Endometrium (tissue), 2 donors: Measurements from ENCODE around the gene MICU1.
"Not testable (repeated sequence)": the region's sequence is repeated elsewhere in the genome, so short reads cannot be mapped to it uniquely, and the experiment has no call there.

Source experiments
- FAIRE-seq: peaks from 2 replicates; lab custom pipeline; 2012; peaks lifted over from hg19 to GRCh38; lab: Jason Lieb, UNC
- donor health status: control.
- donor health status: control.

Gene MICU1

DNA sequence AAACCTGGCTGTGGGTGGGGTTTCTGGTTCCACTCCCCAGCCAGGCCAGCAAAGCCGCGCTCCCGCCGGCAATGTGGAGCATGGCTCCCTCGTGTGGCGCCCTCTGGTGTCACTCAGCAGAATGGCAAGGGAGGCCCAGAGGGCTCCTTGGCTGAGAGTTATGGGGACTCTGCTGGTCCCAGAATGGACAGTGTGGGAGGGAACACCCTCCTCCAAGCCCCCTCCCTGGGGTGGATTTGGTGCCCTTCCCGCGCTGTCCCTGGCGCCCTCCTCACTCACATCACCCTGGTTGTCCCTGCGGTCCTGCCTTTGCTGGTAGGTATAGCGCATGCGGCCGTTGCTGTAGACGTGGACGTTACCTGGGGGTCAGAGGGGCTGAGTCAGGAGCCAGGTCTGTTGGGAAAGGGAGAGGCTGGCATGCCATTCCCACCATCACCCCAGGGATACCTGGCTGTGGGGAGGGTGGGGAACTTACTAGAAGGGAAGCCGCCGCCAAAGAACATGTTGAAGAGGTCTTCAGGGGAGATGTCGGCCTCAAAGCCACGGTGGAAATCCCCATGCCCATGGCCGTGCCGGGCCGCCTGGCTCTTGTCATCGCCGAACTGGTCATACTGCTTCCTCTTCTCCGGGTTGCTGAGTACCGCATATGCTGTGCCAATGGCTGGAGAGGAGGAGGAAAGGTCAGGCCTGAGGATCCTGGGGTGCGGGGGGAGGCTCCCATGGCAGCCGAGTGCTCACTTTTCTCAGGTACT lies 285.2 kb downstream of the MICU1 start:
- no peak for FAIRE-seq

DNA sequence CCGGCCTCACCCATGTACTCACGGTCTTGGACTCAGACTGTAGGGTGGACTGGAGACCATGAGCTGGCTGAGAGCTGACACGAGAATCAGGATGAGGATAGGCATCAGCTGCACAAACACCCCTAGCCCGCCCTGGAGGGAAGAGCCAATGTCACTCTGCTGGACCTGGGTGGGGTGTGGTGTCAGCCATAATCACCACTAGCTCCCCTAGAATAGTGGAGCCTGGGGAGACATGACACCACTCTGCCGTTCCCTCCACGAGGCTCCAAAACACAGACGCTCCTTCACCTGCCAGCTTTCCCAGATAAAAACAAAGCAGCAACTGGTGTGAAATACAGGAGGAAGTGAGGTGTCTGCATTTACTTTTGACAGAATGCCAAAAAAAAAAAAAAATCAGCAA lies 287.7 kb downstream of the MICU1 start:
- no peak for FAIRE-seq

- no peak for FAIRE-seq
Measured at GRCh38 chr10:72337722-72338121, 288.2 kb downstream of the MICU1 start.

- FAIRE-seq, result no peak
Measured at GRCh38 chr10:72337039-72337629, 288.7 kb downstream of the MICU1 start.

DNA sequence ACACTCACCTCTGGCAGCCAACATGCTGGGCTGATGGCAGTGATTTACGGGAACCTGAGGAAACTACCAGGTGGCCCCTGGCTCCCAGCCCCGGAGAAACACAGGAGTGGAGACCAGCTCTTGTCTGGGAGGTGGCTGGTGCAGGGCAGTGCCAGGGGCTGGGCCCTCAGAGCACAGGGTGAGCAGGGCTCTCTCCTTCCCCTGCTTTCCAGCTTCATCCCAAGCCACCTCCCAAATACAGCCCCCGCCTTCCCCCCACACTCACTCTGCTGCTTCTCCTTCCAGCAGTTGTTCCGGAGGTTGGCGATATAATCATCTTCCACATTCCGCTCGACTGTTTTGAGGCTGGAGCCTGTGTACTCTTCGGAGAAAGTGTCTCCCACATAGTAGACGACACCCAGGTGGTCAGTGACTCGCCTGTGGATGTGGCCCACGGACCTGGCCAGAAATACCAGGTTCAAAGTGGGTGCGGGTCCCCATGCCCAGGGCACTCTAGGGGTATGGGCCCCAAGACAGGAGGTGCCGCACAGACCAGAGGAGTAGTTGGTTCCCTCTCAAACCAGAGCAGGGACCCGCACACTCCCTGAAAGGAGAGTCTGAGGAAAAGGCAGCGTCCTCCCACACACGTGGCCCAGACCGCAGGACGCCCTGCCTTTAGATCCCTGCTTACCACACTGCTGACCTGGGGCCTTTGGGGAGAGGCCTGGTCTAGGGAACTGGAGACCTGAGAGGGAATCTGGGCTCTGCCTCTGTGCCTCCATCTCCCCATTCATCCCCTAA lies 289.4 kb downstream of the MICU1 start:
- FAIRE-seq, result no peak

GRCh38 chr10:72335394-72336258 lies 290.3 kb downstream of the MICU1 start:
- no peak for FAIRE-seq

DNA sequence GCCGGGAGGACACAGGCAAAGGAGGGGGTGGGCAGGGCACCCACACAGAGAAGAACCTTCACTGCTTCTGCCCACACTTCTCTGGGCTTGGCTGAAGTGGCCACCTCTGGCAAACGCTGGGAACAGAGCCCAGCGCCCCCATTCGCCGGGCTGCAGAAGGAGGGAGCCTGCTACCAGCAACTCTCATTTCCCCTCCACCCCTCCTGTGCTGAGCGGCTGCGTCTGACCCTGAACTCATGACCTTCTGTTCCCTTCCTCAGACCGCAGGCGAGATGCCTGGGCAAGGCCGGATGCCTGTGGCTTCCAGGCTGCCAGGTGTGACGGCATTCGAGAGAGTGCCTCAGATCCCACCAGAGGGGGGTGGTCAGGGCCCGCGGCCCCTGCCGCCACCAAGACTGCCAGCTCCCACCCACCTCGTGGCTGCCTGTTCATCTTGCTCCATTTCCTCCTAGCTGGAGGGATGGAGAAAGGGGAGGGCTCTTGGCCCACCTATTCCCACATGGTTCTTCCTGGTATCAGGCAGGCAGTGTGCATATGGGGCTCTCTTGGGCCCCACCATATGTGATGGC lies 291.0 kb downstream of the MICU1 start:
- FAIRE-seq, result no peak

- no peak for FAIRE-seq
Measured at GRCh38 chr10:72334196-72334824, 291.6 kb downstream of the MICU1 start.

DNA sequence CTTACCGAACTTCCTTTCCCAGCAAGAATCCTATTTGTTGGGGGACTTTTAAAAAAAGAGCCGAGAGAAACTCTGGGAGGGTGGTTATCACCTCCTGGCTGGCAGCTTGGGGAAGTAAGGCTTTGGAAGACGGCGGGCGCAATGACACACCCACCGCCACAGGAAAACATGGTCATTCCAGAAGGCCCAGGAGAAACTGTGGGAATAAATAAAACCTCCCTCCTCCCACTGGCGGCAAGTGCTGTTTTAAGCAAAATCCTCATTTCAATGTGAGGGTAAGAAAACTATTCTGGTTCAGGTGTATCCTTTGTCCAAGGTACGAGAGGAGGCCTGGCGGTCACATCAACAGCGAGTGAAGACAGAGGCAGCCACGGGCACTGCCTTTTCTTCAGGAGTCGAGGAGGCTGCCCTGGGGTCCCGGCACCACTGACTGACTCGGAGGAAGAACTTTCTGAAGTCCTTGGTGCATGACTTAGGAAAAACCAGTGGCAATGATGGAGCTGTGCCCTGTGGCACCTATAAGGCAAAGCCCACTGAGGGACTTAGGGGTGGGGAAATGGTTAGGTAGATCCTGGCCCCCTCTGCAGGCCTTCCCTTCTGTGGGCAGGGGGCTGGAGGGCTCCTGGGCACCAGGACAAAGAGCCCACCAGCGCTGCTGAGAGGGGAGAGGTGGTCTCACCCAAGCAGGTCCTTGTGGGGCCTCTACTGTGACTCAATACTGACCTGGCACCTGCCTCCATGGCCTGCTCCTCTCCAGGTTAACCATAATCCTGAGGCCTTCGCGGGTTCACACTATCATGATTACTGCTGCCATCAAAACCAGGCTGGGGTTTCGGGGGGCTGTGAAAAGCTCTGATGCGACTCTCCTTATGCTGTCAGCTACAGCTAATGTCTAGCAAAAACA lies 292.5 kb downstream of the MICU1 start:
- no peak for FAIRE-seq

DNA sequence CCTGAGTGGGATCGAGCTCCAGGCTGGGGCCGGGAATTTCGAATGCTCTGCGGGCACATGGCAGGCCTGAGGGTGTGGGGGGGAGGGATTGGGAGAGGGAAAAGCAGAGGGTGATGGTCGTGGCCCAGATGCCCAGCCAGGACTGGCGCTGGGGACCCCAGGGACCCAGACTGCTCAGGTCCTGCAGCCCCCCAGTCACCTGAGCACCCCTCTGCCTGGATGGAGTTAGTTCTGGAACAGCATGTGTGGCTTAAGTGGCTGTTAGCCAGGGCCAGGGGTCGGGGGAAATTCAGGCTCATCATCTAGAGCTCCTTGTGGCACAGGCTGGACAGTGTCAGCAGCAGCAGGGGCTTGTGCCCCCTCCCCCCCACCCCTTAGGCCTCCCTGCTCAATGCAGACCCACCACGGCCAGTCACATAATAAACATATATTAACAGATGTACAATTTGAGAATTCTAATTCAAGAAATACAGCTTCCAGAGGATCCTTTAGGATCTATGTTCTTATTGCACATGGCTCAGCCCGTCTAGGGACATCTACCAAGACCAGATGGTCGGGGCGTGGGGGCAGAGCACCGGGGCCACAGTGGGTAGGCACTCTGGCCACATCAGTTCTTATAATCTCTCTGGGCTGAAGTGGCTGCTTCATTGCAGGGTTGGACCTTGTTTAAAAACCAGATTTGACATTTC lies 293.3 kb downstream of the MICU1 start:
- FAIRE-seq, result no peak

- no peak for FAIRE-seq
Measured at GRCh38 chr10:72331575-72332422, 294.1 kb downstream of the MICU1 start.

DNA sequence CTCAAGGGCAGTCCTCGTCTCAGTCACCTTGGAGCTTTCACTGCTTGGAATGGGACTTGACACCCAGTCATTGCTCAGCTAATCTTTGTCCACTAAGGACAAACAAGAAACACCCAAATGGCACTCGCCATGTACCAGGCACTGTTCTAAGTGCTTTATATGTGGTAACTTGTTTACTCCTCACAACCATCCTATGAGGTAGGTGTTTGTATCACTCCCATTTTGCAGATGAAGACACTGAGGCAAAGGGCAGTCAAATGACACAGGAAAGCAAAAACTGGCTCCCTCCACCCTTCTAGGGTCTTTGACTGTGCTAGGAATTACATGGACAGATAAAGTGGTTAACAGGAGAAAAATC lies 295.8 kb downstream of the MICU1 start:
- no peak for FAIRE-seq

- FAIRE-seq, result no peak
Measured at GRCh38 chr10:72329290-72330068, 296.4 kb downstream of the MICU1 start.

DNA sequence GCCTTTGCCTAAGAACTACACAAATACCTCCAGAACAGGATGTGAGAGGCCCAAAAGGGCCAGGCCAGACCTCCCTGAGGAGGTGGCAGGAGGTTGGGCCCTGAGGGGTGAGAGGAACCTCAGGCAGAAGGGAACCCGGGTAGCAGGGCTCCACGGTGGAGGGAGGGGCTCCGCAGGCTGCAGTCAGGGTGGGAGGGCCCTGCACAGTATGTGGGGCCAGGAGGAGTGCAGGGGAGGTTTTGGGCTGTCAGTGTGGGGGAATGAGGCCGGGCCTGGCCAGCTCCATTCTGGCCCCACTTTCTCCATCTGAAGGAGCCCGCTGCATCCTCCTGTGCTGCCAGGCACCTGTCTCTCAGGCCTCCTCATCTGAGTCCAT lies 297.1 kb downstream of the MICU1 start:
- no peak for FAIRE-seq

DNA sequence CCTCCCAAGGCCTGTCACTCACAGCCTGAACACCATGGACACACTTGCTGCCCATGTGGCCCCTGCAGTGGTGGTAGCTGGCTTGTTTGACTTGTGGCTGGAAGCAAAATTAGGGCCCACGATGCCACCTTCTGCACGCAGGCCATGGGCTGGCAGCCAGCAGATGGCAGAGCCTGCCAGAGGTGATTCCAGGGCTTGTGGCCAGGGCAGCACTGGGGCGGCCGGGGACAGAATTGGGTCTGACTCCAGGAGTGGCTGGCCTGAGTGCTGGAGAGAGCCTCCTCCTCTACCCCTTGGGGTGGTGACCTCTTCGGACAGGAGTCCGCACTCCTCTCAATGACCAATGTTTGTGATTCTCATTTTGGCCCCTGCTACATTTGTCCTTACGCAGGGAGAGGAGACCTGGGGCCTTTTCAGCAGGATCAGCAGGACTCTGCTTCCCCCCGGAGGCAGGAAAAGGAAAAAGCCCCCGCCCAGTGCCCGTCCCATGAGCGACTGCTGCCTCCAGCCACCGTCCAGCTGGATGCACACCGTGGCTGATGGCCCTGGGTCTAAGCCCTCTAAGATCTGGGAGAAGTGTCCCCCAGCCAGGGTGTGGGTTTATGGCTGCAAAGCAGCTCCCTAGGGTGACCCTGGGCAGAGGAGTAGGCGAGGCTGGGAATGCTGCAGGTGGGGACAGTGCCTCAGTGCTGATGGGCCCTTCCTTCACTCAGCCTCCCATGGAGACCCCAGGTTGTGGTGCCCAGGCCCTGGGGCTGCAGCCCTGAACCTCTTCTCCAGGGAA lies 297.6 kb downstream of the MICU1 start:
- no peak for FAIRE-seq

DNA sequence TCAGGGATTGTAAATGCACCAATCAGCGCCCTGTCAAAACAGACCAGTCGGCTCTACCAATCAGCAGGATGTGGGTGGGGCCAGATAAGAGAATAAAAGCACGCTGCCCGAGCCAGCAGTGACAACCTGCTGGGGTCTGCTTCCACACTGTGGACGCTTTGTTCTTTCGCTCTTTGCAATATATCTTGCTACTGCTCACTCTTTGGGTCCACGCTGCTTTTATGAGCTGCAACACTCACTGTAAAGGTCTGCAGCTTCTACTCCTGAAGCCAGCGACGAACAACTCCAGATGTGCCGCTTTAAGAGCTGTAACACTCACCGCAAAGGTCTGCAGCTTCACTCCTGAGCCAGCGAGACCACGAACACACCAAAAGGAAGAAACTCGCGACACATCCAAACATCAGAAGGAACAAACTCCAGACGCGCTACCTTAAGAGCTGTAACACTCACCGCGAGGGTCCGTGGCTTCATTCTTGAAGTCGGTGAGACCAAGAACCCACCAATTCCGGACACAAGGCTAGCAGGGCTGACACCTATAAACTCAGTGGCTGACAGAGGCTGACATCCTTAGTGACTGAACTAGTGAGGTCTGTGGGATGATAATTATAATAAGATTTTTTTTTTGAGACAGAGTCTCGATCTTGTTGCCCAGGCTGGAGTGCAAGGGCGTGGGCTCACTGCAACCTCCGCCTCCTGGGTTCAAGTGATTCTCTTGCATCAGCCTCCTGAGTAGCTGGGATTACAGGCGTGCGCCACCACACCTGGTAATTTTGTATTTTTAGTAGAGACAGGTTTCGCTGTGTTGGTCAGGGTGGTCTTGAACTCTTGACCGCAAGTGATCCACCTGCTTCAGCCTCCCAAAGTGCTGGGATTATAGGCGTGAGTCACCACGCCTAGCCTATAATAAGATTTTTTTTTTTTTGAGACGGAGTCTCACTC lies 298.9 kb downstream of the MICU1 start:
- FAIRE-seq, result not testable (repeated sequence)
